ENCODE results near the gene PIEZO2.

Gene PIEZO2

DNA sequence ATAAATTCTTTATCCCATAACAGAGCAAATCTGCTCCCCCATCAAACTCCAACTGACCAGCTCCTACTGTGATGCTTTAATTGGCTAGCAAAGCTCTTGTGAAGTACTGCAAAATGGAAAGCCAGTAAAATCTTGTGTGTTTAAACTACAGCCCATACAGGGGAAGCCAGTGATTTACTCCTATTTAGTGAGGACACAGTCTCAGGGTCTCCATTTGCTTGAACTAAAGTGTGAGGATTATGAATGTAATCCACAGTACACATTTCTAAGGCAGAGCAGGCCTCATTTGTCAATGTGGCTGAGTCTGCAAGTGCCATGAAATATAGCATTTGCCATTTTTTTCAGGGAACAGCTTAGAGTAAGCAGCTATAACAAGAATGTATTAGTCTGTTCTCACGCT is 259.3 kb downstream of the PIEZO2 start:
- CTCF ChIA-PET, result interaction anchor here (0.6 to 1.0 kb wide), 3 partner anchors 32 to 151 kb away, joined by 3 to 4 read pairs (median 3); no protein-coding TSS in a partner anchor
- POLR2A ChIA-PET (ENCODE audit: low non-redundant PET), result no interaction called here
- H3K27ac ChIP-seq, result no peak overlapping the region
- no peak for DNase-seq (ENCODE audit: low spot score)
- TF ChIP-seq, protein P1, sequence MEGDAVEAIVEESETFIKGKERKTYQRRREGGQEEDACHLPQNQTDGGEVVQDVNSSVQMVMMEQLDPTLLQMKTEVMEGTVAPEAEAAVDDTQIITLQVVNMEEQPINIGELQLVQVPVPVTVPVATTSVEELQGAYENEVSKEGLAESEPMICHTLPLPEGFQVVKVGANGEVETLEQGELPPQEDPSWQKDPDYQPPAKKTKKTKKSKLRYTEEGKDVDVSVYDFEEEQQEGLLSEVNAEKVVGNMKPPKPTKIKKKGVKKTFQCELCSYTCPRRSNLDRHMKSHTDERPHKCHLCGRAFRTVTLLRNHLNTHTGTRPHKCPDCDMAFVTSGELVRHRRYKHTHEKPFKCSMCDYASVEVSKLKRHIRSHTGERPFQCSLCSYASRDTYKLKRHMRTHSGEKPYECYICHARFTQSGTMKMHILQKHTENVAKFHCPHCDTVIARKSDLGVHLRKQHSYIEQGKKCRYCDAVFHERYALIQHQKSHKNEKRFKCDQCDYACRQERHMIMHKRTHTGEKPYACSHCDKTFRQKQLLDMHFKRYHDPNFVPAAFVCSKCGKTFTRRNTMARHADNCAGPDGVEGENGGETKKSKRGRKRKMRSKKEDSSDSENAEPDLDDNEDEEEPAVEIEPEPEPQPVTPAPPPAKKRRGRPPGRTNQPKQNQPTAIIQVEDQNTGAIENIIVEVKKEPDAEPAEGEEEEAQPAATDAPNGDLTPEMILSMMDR (conservative IDR thresholded peaks at IDR 0.05; ENCODE audit: low read depth), result no peak

DNA sequence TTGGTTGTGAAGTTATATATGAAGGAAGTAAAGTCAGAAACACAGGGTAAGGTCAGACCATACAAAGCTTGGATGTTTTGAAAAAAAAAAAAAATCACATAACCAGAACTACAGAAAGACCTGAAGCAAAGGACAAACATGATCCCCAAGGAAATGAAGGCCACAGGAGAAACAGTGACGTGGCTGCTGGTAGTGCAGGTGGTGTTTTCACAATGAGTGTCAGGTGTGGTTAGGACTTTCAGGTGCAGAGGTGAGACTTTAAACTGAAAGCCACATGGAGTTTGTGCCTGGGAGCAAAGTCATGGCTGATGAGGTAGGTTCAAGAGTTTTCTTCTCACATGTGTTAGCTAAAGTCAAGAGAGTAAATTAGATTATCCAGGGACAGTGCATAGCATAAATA is 270.7 kb downstream of the PIEZO2 start:
- DNase-seq (ENCODE audit: low spot score), result no peak
- no peak overlapping the region for H3K27ac ChIP-seq
- ChIA-PET CTCF (interaction anchor here (0.6 kb wide), 2 partner anchors 18 to 430 kb away, joined by 3 to 5 read pairs; no protein-coding TSS in a partner anchor), POLR2A (ENCODE audit: low non-redundant PET) (no interaction called here)
- TF ChIP-seq, protein P1 (conservative IDR thresholded peaks at IDR 0.05; ENCODE audit: low read depth), result no peak

DNA sequence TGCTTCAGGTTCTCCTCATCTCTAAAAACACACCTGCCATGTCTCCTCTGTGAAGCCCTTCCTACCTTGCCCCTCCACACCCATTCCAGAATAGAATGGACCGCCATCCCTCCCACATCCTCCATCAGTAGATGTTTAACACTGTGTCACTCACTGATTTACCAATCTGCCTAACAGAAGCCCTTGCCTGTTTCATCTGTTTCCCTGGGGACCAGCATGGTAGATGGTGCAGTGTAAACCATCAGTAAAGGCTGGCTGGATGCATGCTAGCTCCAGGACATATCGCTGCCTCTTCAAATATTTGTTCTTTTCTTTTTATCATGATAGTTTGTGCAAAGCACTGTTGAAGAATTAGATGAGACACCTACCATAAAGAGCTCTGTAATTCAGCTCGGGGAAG is 271.4 kb downstream of the PIEZO2 start:
- ChIA-PET POLR2A (ENCODE audit: low non-redundant PET) (no interaction called here), CTCF (interaction anchor here (0.6 kb wide), 3 partner anchors 28 to 431 kb away, joined by 3 to 5 read pairs (median 3); no protein-coding TSS in a partner anchor)
- no peak for DNase-seq (ENCODE audit: low spot score)
- no peak overlapping the region for H3K27ac ChIP-seq
- TF ChIP-seq, protein P1 (conservative IDR thresholded peaks at IDR 0.05; ENCODE audit: low read depth), result no peak

DNA sequence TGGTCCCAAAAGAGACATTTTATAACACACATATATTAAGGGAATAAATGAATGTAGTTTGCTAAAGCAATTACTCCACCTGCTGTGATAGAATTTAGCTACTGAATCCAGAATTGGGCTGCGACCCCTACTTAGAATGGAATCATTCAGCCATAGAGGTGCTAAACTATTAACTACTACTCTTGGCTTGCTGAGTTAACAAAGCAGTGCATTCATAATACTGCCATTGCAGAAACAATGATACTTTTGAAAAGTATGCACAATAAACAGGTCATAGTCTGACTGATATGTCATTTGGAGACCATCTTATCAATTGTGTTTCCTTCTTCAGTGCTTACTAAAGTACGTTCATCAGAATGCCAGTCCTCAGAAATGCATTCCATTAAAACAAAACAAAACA is 273.6 kb downstream of the PIEZO2 start:
- CTCF ChIA-PET, result no interaction called here
- TF ChIP-seq, protein P1 (conservative IDR thresholded peaks at IDR 0.05; ENCODE audit: low read depth), result no peak
- no peak overlapping the region for H3K27ac ChIP-seq
- POLR2A ChIA-PET (ENCODE audit: low non-redundant PET), result no interaction called here
- DNase-seq (ENCODE audit: low spot score), result no peak

DNA sequence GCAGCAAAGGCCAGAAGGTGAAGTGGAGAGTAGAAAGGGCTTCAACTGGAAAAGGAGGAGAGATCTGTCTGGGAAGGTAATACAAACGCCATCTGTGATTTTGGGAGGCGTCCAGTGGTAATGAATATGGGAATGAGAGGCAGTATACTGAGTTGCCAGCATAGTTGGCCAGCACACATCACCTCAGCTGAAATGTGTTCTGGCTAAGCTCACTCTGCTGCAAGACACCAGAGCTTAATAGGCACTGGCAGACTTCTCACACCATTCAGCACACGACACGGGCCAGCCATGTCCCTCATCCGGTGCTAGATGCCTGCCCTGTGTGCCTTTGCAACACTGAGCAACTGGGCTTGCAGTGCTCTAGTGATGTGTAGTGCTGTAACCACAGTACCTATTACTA is 277.1 kb downstream of the PIEZO2 start:
- TF ChIP-seq, protein P1 (conservative IDR thresholded peaks at IDR 0.05; ENCODE audit: low read depth), result no peak
- CTCF ChIA-PET, result interaction anchor here (0.6 kb wide), 1 partner anchor 79 kb away, joined by 3 read pairs; no protein-coding TSS in a partner anchor

DNA sequence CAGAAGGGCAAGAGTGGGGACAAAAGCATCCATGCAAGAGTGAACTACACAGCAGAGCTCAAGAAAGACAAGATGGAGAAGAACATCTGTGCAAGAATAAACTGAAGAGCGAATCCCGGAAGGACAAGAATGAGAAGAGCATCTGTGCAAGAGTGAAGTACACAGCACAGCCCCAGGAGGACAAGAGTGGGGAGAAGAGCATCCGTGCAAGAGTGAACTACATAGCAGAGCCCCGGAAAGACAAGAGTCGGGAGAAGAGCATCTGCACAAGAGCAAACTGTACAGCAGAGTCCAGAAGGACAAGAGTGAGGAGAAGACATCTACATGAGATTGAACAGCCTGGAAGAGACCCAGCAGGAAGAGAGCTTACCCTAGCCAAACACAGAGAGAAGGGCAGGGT is 284.6 kb downstream of the PIEZO2 start:
- CTCF ChIA-PET, result interaction anchor here (0.5 kb wide), 1 partner anchor 1085 kb away, joined by 3 read pairs; no protein-coding TSS in a partner anchor

More for the DNA sequence above, 277.1 kb downstream of the PIEZO2 start:
- POLR2A ChIA-PET (ENCODE audit: low non-redundant PET), result no interaction called here
- H3K27ac ChIP-seq, result no peak overlapping the region
- DNase-seq (ENCODE audit: low spot score), result no peak

More for the DNA sequence above, 284.6 kb downstream of the PIEZO2 start:
- POLR2A ChIA-PET (ENCODE audit: low non-redundant PET), result no interaction called here
- no peak for DNase-seq (ENCODE audit: low spot score)
- TF ChIP-seq, protein P1 (conservative IDR thresholded peaks at IDR 0.05; ENCODE audit: low read depth), result no peak
- no peak overlapping the region for H3K27ac ChIP-seq
